HFFc6 (cell line): ENCODE data around the gene METTL2A. TPM values are rescaled to one million over a fixed set of nuclear protein-coding genes. Genes with fewer than 3 reads are reported as not detected.
"Not testable (repeated sequence)": the region's sequence is repeated elsewhere in the genome, so short reads cannot be mapped to it uniquely, and the experiment has no call there.

Experiments
- DNase-seq: peaks from one replicate; pipeline ENCODE4 v3.0.0-alpha.2; 2018
- H3K27ac Mint-ChIP-seq: 2 replicates; pipeline ENCODE4 v1.8.0; 2020; ENCODE audit warnings: mild to moderate bottlenecking, mixed read lengths
- H3K27me3 Mint-ChIP-seq: 2 replicates; pipeline ENCODE4 v1.8.0; 2021; ENCODE audit warnings: mild to moderate bottlenecking, moderate library complexity, mixed read lengths; ENCODE audit not compliant: insufficient read depth
- H3K36me3 Mint-ChIP-seq: 2 replicates; pipeline ENCODE4 v1.8.0; 2021; ENCODE audit warnings: low read depth, mixed read lengths
- H3K4me1 Mint-ChIP-seq: 2 replicates; pipeline ENCODE4 v1.8.0; 2020; ENCODE audit warnings: low read depth, mixed read lengths
- H3K4me3 Mint-ChIP-seq: 2 replicates; pipeline ENCODE4 v1.8.0; 2020; ENCODE audit warnings: mild to moderate bottlenecking, moderate library complexity, mixed read lengths
- H3K9me3 Mint-ChIP-seq: 2 replicates; pipeline ENCODE4 v1.8.0; 2020; ENCODE audit warnings: mild to moderate bottlenecking, mixed read lengths
- long read RNA-seq: library from polyadenylated mRNA; unstranded; transcript quantifications from one replicate; pipeline ENCODE4 v2.0.0, GENCODE V29; 2019
- total RNA-seq, 6 experiments: library from RNA; stranded (reverse); fragmentation: NEBNext Ultra II Directional; extraction: Animal tissue kit (Norgen Biotek cat#: 25700); gene quantifications; 2 replicates in 1 of 6; 3 replicates in 5 of 6; pipeline ENCODE4 v1.2.3, GENCODE V29; 2021
- TF ChIP-seq, protein P1 (sequence below): fragments of 200-600 bp; sonication (generic); IDR thresholded peaks from 2 replicates; pipeline ENCODE4 v1.5.0; 2021; ENCODE audit warnings: antibody characterized with exemption, mild to moderate bottlenecking

Gene METTL2A, protein sequence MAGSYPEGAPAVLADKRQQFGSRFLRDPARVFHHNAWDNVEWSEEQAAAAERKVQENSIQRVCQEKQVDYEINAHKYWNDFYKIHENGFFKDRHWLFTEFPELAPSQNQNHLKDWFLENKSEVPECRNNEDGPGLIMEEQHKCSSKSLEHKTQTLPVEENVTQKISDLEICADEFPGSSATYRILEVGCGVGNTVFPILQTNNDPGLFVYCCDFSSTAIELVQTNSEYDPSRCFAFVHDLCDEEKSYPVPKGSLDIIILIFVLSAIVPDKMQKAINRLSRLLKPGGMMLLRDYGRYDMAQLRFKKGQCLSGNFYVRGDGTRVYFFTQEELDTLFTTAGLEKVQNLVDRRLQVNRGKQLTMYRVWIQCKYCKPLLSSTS
- 10 to 100 TPM; 19.7 to 22.9 (median 21.1) TPM for total RNA-seq
- long read RNA-seq, transcript METTL2A-201 (9 exons, 2,537 nt), result major isoform, 21 of 34 reads
- long read RNA-seq, transcript METTL2A-202 (8 exons, 1,556 nt), result minor isoform, 7 of 34 reads
- long read RNA-seq, partial matches to known transcripts, result 3 of 34 reads
- long read RNA-seq, other reads (novel, unspliced or antisense), result 3 of 34 reads

- peak within 1 kb of the TSS; percentile 84 for H3K27ac Mint-ChIP-seq
- peaks cover 25% of the 10 kb centered on the region for H3K4me1 Mint-ChIP-seq
- H3K4me3 Mint-ChIP-seq, result peak within 1 kb of the TSS; percentile 98
- H3K36me3 Mint-ChIP-seq, H3K27me3 Mint-ChIP-seq, H3K9me3 Mint-ChIP-seq: not testable (repeated sequence)
- TF ChIP-seq, protein P1, sequence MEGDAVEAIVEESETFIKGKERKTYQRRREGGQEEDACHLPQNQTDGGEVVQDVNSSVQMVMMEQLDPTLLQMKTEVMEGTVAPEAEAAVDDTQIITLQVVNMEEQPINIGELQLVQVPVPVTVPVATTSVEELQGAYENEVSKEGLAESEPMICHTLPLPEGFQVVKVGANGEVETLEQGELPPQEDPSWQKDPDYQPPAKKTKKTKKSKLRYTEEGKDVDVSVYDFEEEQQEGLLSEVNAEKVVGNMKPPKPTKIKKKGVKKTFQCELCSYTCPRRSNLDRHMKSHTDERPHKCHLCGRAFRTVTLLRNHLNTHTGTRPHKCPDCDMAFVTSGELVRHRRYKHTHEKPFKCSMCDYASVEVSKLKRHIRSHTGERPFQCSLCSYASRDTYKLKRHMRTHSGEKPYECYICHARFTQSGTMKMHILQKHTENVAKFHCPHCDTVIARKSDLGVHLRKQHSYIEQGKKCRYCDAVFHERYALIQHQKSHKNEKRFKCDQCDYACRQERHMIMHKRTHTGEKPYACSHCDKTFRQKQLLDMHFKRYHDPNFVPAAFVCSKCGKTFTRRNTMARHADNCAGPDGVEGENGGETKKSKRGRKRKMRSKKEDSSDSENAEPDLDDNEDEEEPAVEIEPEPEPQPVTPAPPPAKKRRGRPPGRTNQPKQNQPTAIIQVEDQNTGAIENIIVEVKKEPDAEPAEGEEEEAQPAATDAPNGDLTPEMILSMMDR, result peak; percentile 61
- peak; percentile 88 for DNase-seq
Measured at GRCh38 chr17:62423647-62424461, at the start of gene METTL2A. METTL2A (plus strand) TSS chr17:62423897; CDS start chr17:62423903, 6 bp downstream.

GRCh38 chr17:62380253-62380652 is 43.4 kb upstream of the METTL2A start, which contains the start of gene EFCAB3:
EFCAB3 (plus strand) TSS chr17:62380553; CDS start chr17:62382980, 2,427 bp downstream.
- Mint-ChIP-seq H3K36me3 (no peaks in the 10 kb centered on the region), H3K9me3 (no peaks in the 10 kb centered on the region), H3K4me3 (no peak within 1 kb of the TSS), H3K4me1 (no peaks in the 10 kb centered on the region), H3K27ac (no peak within 1 kb of the TSS), H3K27me3 (peaks cover 26% of the 10 kb centered on the region)
- no peak for DNase-seq
- TF ChIP-seq, protein P1, result no peak

GRCh38 chr17:62381561-62381960 is 42.1 kb upstream of the METTL2A start:
- no peak for DNase-seq
- no peaks in the 10 kb centered on the region for H3K4me1 Mint-ChIP-seq
- H3K27ac Mint-ChIP-seq, result no peak overlapping the region
- H3K9me3 Mint-ChIP-seq, result no peaks in the 10 kb centered on the region
- peaks cover 28% of the 10 kb centered on the region for H3K27me3 Mint-ChIP-seq
- H3K4me3 Mint-ChIP-seq, result no peak overlapping the region
- TF ChIP-seq, protein P1, result no peak
- no peaks in the 10 kb centered on the region for H3K36me3 Mint-ChIP-seq

- Mint-ChIP-seq H3K9me3 (no peaks in the 10 kb centered on the region), H3K27me3 (peaks cover 33% of the 10 kb centered on the region), H3K27ac (no peak overlapping the region), H3K4me3 (no peak overlapping the region), H3K4me1 (no peaks in the 10 kb centered on the region), H3K36me3 (no peaks in the 10 kb centered on the region)
- TF ChIP-seq, protein P1, result no peak
- DNase-seq, result no peak
Measured at GRCh38 chr17:62388856-62389255, 34.8 kb upstream of the METTL2A start.

GRCh38 chr17:62392908-62393307 is 30.8 kb upstream of the METTL2A start:
- H3K36me3 Mint-ChIP-seq, result no peaks in the 10 kb centered on the region
- TF ChIP-seq, protein P1, result no peak
- no peak overlapping the region for H3K27ac Mint-ChIP-seq
- peaks cover 21% of the 10 kb centered on the region for H3K27me3 Mint-ChIP-seq
- no peak for DNase-seq
- no peak overlapping the region for H3K4me3 Mint-ChIP-seq
- H3K4me1 Mint-ChIP-seq, result no peaks in the 10 kb centered on the region
- no peaks in the 10 kb centered on the region for H3K9me3 Mint-ChIP-seq
